Keratinocyte (primary cell): ENCODE measurements around the gene PDE9A.

Experiments
- EZH2 ChIP-seq: IDR thresholded peaks from one replicate; pipeline ENCODE4 v1.6.1; 2012; ENCODE audit warnings: inconsistent platforms, mild to moderate bottlenecking, low read length, moderate library complexity
- TF ChIP-seq, protein P1 (sequence below), 3 experiments: IDR thresholded peaks in 1 of 3; conservative IDR thresholded peaks in 1 of 3; optimal IDR thresholded peaks in 1 of 3; 2 replicates in 2 of 3; 3 replicates in 1 of 3; pipeline versions ENCODE3 to v1.5.1; 2011; ENCODE audit warnings: low read length in 3 of 3, mild to moderate bottlenecking in 3 of 3, moderate library complexity in 2 of 3, control low read depth in 1 of 3, inconsistent platforms in 1 of 3; ENCODE audit not compliant: insufficient read depth in 2 of 3; ENCODE audit errors: extremely low read depth in 1 of 3

DNA sequence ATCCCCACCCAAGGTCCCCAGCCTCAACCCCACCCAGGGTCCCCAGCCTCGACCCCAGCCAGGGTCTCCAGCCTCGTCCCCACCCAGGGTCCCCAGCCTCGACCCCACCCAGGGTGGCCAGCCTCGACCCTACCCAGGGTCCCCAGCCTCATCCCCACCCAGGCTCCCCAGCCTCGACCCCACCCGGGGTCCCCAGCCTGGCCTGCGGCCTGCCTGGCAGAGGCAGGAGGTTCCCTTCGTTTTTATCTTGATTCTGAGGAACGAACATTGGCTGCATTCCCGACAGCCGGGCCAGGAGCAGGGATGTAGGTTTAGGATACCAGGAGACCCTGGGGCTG lies 3.4 kb upstream of the PDE9A start:
- TF ChIP-seq, protein P1, sequence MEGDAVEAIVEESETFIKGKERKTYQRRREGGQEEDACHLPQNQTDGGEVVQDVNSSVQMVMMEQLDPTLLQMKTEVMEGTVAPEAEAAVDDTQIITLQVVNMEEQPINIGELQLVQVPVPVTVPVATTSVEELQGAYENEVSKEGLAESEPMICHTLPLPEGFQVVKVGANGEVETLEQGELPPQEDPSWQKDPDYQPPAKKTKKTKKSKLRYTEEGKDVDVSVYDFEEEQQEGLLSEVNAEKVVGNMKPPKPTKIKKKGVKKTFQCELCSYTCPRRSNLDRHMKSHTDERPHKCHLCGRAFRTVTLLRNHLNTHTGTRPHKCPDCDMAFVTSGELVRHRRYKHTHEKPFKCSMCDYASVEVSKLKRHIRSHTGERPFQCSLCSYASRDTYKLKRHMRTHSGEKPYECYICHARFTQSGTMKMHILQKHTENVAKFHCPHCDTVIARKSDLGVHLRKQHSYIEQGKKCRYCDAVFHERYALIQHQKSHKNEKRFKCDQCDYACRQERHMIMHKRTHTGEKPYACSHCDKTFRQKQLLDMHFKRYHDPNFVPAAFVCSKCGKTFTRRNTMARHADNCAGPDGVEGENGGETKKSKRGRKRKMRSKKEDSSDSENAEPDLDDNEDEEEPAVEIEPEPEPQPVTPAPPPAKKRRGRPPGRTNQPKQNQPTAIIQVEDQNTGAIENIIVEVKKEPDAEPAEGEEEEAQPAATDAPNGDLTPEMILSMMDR (optimal IDR thresholded peaks at IDR 0.05 in 1 of 3, IDR thresholded peaks at IDR 0.05 in 1 of 3, conservative IDR thresholded peaks at IDR 0.05 in 1 of 3; ENCODE audit: extremely low read depth in 1 of 3, insufficient read depth in 2 of 3, low read length in 3 of 3) = no peak
- TF ChIP-seq EZH2 = no peak
